Skeletal muscle satellite cell (primary cell): ENCODE measurements around the gene ACTL8.

Experiments used
- H3K27me3 ChIP-seq: 2 replicates; pipeline ENCODE4 v1.7.0; 2013; ENCODE audit warnings: low read length; ENCODE audit not compliant: control insufficient read depth, insufficient read depth
- H3K36me3 ChIP-seq: 2 replicates; pipeline ENCODE4 v1.7.0; 2013; ENCODE audit warnings: mild to moderate bottlenecking, control low read depth, low read length; ENCODE audit not compliant: insufficient read depth
- H3K4me1 ChIP-seq: 2 replicates; pipeline ENCODE4 v1.7.0; 2013; ENCODE audit warnings: low read length; ENCODE audit not compliant: control insufficient read depth, insufficient read depth
- H3K4me2 ChIP-seq: 2 replicates; pipeline ENCODE4 v1.7.0; 2013; ENCODE audit warnings: mild to moderate bottlenecking, low read length
- H3K4me3 ChIP-seq: 2 replicates; pipeline ENCODE4 v1.7.0; 2013; ENCODE audit warnings: low read length
- H3K9ac ChIP-seq: 2 replicates; pipeline ENCODE4 v1.7.0; 2013; ENCODE audit warnings: mild to moderate bottlenecking, low read depth, low read length, moderate library complexity
- H3K9me3 ChIP-seq: replicated peaks from 2 replicates; pipeline ENCODE4 v1.7.0; 2013; ENCODE audit warnings: mild to moderate bottlenecking, control low read depth, low read length

Gene ACTL8

DNA sequence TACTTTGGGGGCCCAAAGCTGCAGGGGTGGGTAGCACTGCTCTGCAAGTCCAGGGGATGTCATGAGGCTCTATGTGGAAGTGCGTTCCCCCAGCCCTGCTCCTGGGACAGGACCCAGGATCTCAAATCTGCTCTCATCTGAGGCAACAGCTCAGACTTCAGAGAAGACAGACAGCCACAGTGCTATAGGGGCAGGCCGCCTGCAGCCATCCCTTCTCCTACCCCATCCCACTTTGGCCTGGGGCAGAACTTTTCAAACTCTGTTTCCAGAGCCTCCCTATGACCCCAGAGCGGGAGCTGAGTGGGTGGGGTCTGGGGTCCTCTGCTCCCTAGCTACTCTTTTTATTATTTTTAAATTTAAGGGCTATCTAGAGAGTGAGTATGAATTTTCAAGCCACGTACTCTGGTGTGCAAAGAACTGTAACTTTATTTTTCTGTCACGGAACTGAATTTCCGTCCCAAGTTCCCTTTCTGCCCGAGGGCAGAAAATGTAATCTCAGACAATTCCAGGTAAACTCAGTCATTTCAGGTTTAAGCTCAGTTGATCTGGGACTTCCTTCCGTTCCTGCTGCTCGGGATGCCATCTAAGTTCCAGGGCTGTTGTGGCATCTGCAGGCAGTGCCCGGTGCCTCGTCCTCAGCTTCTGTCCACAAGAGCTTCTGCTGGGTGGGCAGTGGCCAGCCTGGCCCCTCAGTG lies 98.3 kb downstream of the ACTL8 start:
- no peak overlapping the region for H3K4me3 ChIP-seq
- H3K36me3 ChIP-seq = no peaks in the 10 kb centered on the region
- peaks cover 11% of the 10 kb centered on the region for H3K27me3 ChIP-seq
- H3K4me1 ChIP-seq = no peaks in the 10 kb centered on the region
- H3K9ac ChIP-seq = no peak overlapping the region
- no peaks in the 10 kb centered on the region for H3K9me3 ChIP-seq
- no peak overlapping the region for H3K4me2 ChIP-seq

DNA sequence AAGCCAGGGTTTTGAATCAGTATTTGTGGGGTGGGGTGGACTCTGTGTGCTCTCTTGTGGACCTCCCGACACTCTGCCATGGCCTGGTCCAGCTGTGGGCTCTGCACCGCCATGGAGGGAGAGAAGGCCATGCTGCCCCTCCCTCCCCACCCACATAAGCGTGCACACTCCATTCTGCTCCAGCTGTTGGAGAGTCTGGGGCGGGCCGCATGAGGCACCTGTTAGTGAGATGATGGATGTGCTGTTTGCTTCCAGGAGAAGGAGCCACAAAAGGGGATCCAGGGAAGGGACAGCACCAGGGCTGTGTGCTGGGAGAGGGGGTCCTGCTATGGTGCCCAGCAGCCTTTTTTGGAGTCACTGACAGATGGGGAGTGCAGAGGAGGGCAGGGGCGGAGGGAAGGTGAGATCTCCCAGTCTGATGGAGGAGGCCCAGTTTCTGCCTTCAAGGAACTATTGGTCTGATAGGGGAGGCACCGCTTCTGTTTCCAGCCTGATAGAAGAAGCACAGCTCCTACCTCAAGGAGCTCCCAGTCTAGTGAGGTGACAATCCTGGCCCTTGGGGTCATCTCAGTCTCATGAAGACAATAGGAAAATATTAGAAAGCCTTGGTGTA lies 101.5 kb downstream of the ACTL8 start:
- no peak overlapping the region for H3K4me3 ChIP-seq
- H3K9me3 ChIP-seq = no peaks in the 10 kb centered on the region
- H3K4me1 ChIP-seq = no peaks in the 10 kb centered on the region
- H3K9ac ChIP-seq = no peak overlapping the region
- H3K36me3 ChIP-seq = no peaks in the 10 kb centered on the region
- H3K4me2 ChIP-seq = no peak overlapping the region
- peaks cover 11% of the 10 kb centered on the region for H3K27me3 ChIP-seq

DNA sequence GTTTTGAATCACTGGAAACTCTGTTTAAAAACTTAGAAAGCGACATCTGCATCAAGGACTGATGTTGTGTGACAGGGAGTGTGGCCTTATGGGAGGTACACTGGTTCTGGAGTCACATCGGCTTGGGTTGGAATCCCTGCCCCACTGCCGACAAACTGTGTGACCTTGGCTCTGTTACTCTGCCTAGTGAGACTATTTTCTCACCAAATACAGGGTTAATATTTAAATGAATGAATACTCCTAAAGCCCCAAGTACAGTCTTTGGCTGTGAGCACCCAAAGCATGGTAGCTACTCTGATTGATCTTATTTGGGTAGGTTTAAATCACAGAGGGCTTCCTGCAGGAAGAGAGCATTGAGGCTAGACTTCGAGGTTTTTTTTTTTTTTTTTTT lies 102.0 kb downstream of the ACTL8 start:
- Histone ChIP-seq H3K4me3 (no peak overlapping the region), H3K4me1 (no peaks in the 10 kb centered on the region), H3K36me3 (no peaks in the 10 kb centered on the region), H3K9me3 (no peaks in the 10 kb centered on the region), H3K9ac (no peak overlapping the region), H3K4me2 (no peak overlapping the region), H3K27me3 (peaks cover 11% of the 10 kb centered on the region)

- Histone ChIP-seq H3K9ac (no peak overlapping the region), H3K27me3 (peaks cover 11% of the 10 kb centered on the region), H3K4me2 (no peak overlapping the region), H3K36me3 (no peaks in the 10 kb centered on the region), H3K4me1 (no peaks in the 10 kb centered on the region), H3K9me3 (no peaks in the 10 kb centered on the region), H3K4me3 (no peak overlapping the region)
These were observed 102.9 kb downstream of the ACTL8 start for GRCh38 chr1:17857996-17858395.

GRCh38 chr1:17860812-17861211 lies 105.7 kb downstream of the ACTL8 start:
- H3K4me3 ChIP-seq = no peak overlapping the region
- no peaks in the 10 kb centered on the region for H3K36me3 ChIP-seq
- H3K9ac ChIP-seq = no peak overlapping the region
- H3K4me1 ChIP-seq = peaks cover 3% of the 10 kb centered on the region
- peaks cover 8% of the 10 kb centered on the region for H3K27me3 ChIP-seq
- no peaks in the 10 kb centered on the region for H3K9me3 ChIP-seq
- no peak overlapping the region for H3K4me2 ChIP-seq

DNA sequence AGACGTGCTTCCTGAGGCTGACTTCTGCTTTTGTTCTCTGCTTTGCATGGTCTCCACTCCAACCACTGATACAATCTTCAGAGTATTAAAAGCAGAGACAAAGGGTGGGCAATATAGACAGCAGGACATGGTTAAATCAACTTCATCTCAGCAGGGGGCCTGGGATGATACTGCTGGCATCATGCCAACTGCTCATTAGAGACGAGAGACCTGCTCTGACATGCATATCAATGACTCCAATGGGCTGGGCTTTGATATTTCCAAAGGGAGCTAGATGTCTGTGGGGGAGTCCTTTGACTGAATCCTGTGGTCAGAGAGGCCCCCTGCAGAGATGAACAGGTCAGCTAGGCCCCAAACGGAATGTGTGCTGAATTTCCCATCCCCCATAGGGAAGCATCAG lies 106.6 kb downstream of the ACTL8 start:
- no peaks in the 10 kb centered on the region for H3K9me3 ChIP-seq
- no peak overlapping the region for H3K9ac ChIP-seq
- no peak overlapping the region for H3K4me3 ChIP-seq
- H3K4me2 ChIP-seq = no peak overlapping the region
- H3K36me3 ChIP-seq = no peaks in the 10 kb centered on the region
- H3K27me3 ChIP-seq = peaks cover 3% of the 10 kb centered on the region
- H3K4me1 ChIP-seq = peaks cover 10% of the 10 kb centered on the region

- H3K4me2 ChIP-seq = no peak overlapping the region
- H3K36me3 ChIP-seq = no peaks in the 10 kb centered on the region
- H3K4me1 ChIP-seq = peaks cover 15% of the 10 kb centered on the region
- peaks cover 1% of the 10 kb centered on the region for H3K27me3 ChIP-seq
- no peaks in the 10 kb centered on the region for H3K9me3 ChIP-seq
- H3K4me3 ChIP-seq = no peak overlapping the region
- no peak overlapping the region for H3K9ac ChIP-seq
These were observed 107.0 kb downstream of the ACTL8 start for GRCh38 chr1:17862121-17862520.

GRCh38 chr1:17865912-17866739 lies 111.0 kb downstream of the ACTL8 start:
- Histone ChIP-seq H3K9ac (peak overlapping the region; percentile 50), H3K27me3 (no peaks in the 10 kb centered on the region), H3K4me1 (peaks cover 16% of the 10 kb centered on the region), H3K4me3 (peak overlapping the region; percentile 33), H3K4me2 (peak overlapping the region; percentile 74), H3K9me3 (no peaks in the 10 kb centered on the region), H3K36me3 (no peaks in the 10 kb centered on the region)

GRCh38 chr1:17866740-17867029 lies 111.6 kb downstream of the ACTL8 start:
- peak overlapping the region; percentile 74 for H3K4me2 ChIP-seq
- H3K27me3 ChIP-seq = no peaks in the 10 kb centered on the region
- H3K4me3 ChIP-seq = peak overlapping the region; percentile 9
- peaks cover 16% of the 10 kb centered on the region for H3K4me1 ChIP-seq
- H3K9ac ChIP-seq = no peak overlapping the region
- no peaks in the 10 kb centered on the region for H3K9me3 ChIP-seq
- no peaks in the 10 kb centered on the region for H3K36me3 ChIP-seq

DNA sequence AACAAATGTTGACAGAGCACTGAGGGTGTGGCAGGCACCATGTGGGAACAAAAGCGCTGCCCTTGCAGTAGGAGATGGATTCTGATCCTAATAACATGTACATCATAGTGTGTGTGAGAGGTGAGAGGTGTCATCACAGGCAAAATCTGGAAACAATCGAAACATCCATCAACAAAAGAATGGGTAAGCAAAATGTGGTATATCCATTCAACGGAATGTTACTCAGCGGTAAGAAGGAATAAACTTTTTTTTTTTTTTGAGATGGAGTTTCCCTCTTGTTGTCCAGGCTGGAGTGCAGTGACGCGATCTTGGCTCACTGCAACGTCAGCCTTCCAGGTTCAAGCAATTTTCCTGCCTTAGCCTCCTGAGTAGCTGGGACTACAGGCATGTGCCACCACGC lies 112.3 kb downstream of the ACTL8 start:
- no peak overlapping the region for H3K4me2 ChIP-seq
- H3K9me3 ChIP-seq = no peaks in the 10 kb centered on the region
- no peak overlapping the region for H3K4me3 ChIP-seq
- H3K27me3 ChIP-seq = no peaks in the 10 kb centered on the region
- H3K36me3 ChIP-seq = no peaks in the 10 kb centered on the region
- H3K4me1 ChIP-seq = peaks cover 16% of the 10 kb centered on the region
- no peak overlapping the region for H3K9ac ChIP-seq

- no peaks in the 10 kb centered on the region for H3K9me3 ChIP-seq
- H3K9ac ChIP-seq = no peak overlapping the region
- peaks cover 35% of the 10 kb centered on the region for H3K4me1 ChIP-seq
- H3K36me3 ChIP-seq = no peaks in the 10 kb centered on the region
- H3K4me3 ChIP-seq = no peak overlapping the region
- no peak overlapping the region for H3K4me2 ChIP-seq
- no peaks in the 10 kb centered on the region for H3K27me3 ChIP-seq
These were observed 114.7 kb downstream of the ACTL8 start for GRCh38 chr1:17869815-17870214.
